Measurements from ENCODE around the gene CERS4. TPM values are rescaled to one million over a fixed set of nuclear protein-coding genes. Genes with fewer than 3 reads are reported as not detected.
"Not testable (repeated sequence)": the region's sequence is repeated elsewhere in the genome, so short reads cannot be mapped to it uniquely, and the experiment has no call there.

CERS4 gene
- polyA plus RNA-seq, 1 donor: 17.6 TPM

GRCh38 chr19:8244442-8244841 is 35.3 kb downstream of the CERS4 start:
- no peak for DNase-seq

GRCh38 chr19:8245869-8246835 is 37.0 kb downstream of the CERS4 start:
- no peak for DNase-seq

- not testable (repeated sequence) for DNase-seq
These were observed 38.1 kb downstream of the CERS4 start for GRCh38 chr19:8247129-8247890.

GRCh38 chr19:8248348-8249328 is 39.5 kb downstream of the CERS4 start:
- no peak for DNase-seq

GRCh38 chr19:8250596-8250995 is 41.4 kb downstream of the CERS4 start:
- DNase-seq: no peak

- peak; percentile 26 for DNase-seq
These were observed 41.9 kb downstream of the CERS4 start for GRCh38 chr19:8251025-8251472.

- DNase-seq: peak; percentile 85
These were observed 43.9 kb downstream of the CERS4 start for GRCh38 chr19:8252922-8253589.

- no peak for DNase-seq
These were observed 44.5 kb downstream of the CERS4 start for GRCh38 chr19:8253678-8254077.

GRCh38 chr19:8254286-8255001 is 45.3 kb downstream of the CERS4 start:
- no peak for DNase-seq

GRCh38 chr19:8255426-8256125 is 46.4 kb downstream of the CERS4 start:
- DNase-seq: no peak

- DNase-seq: no peak
These were observed 47.3 kb downstream of the CERS4 start for GRCh38 chr19:8256276-8257051.

- no peak for DNase-seq
These were observed 47.9 kb downstream of the CERS4 start for GRCh38 chr19:8257052-8257443.

- DNase-seq: no peak
These were observed 50.2 kb downstream of the CERS4 start for GRCh38 chr19:8259142-8259921.

GRCh38 chr19:8259922-8260247 is 50.7 kb downstream of the CERS4 start:
- DNase-seq: no peak

GRCh38 chr19:8261347-8261746 is 52.2 kb downstream of the CERS4 start:
- no peak for DNase-seq

- DNase-seq: no peak
These were observed 52.7 kb downstream of the CERS4 start for GRCh38 chr19:8261881-8262280.

- no peak for DNase-seq
These were observed 53.3 kb downstream of the CERS4 start for GRCh38 chr19:8262431-8262830.

- DNase-seq: not testable (repeated sequence)
These were observed 55.1 kb downstream of the CERS4 start for GRCh38 chr19:8264248-8264647.

- DNase-seq: no peak
These were observed 56.7 kb downstream of the CERS4 start for GRCh38 chr19:8265872-8266271.

Data from hindlimb muscle (tissue), 1 donor.